GM15510 (cell line): ENCODE measurements around the gene POLR3GL.

Experiments used
- POLR2A ChIP-seq: IDR thresholded peaks from 3 replicates; pipeline ENCODE4 v1.6.1; 2011; ENCODE audit warnings: borderline replicate concordance; ENCODE audit not compliant: insufficient read length; ENCODE audit errors: extremely low read depth

Gene POLR3GL

DNA sequence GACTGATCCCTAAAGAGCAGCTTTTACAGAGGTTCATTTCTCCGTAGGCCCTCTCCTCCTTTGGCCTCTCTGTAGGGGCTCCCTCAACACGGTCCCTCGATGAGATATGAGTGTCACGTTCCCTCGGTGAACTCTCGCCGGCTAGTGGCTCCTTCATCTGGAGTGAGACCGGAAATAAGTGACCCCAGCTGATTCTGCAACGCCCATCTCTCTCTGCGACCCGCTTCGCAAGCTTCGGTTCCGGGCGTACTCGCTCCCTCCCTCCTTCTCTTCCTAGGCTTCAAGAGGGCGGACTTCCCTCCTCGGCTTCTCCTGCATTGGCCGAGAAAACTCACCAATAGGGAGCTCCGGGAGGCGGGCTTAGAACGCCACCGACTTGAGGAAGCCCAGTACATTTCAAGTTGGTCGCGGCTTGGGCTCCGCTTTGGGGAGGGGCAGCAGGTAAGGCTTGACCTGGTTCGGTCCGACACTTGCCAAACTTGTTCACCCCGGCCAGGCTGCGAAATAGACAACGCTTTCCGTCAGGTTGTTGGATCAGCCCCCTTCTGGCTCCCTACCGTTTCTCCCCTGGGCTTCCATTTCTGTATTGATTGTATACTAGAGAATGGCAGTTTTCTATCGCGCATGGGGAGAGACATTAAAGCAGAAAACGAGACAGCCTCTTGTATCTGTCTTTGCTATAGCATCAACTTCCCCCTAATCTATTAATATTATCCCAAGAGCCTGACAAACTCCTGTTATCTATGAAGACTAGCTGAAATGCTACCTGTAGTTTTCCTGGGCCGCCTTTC is at the start of gene POLR3GL, which contains the start of gene ANKRD34A:
Gene POLR3GL, plus strand, starts transcription at position 363 of the 791 bp plus-strand sequence. CDS start 10,176 bp downstream, outside the sequence.
Gene ANKRD34A, minus strand, starts transcription at position 248 of the 791 bp plus-strand sequence. CDS start 2,816 bp downstream, outside the sequence.
- TF ChIP-seq POLR2A: peak; percentile 85

DNA sequence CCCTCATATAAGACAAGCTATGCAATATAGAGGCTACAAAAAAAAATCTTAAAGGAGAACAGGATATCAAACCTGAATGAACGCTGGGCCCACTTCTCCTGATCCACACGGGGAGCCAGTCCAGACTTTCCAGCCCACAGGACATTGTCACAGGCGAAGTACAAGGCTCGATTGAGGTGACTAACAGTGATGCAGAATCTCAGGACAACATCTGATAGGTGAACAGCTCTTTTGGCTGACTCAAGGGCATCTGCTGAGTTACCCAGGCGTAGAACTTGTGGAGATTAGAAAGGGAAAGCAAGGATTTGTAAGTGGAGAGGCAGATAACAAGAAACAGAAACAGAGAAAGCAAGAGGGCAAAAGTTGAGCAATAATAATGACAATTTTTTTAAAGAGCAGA is 47.7 kb upstream of the POLR3GL start:
- TF ChIP-seq POLR2A: no peak

DNA sequence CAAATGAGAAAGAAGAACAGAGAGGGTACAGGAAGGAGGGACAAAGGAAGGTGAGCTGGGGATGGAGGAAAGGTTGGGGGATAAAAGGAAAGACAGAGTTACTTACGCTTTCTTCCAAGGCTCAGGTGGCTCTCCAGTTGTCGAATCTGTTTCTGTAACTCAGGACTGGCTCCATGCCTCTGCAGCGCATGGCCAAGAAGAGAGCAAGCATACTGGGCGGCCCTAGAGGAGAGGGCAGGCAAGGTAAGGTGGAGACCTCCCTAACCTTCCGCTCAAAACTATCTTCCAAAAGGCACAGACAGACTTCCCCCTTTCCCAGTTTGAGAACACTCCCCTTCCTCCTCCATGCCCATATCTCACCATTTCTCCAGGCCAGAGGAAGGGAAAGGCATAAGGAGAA is 46.9 kb upstream of the POLR3GL start:
- TF ChIP-seq POLR2A: no peak

- TF ChIP-seq POLR2A: peak; percentile 78
These were observed 46.1 kb upstream of the POLR3GL start, which contains the start of gene PEX11B for GRCh38 chr1:145918144-145918991. PEX11B (minus strand) TSS chr1:145918717; CDS start chr1:145918688, 29 bp downstream.

GRCh38 chr1:145918992-145919939 is 45.2 kb upstream of the POLR3GL start:
- TF ChIP-seq POLR2A: peak; percentile 47

GRCh38 chr1:145922266-145922665 is 42.2 kb upstream of the POLR3GL start:
- TF ChIP-seq POLR2A: no peak

DNA sequence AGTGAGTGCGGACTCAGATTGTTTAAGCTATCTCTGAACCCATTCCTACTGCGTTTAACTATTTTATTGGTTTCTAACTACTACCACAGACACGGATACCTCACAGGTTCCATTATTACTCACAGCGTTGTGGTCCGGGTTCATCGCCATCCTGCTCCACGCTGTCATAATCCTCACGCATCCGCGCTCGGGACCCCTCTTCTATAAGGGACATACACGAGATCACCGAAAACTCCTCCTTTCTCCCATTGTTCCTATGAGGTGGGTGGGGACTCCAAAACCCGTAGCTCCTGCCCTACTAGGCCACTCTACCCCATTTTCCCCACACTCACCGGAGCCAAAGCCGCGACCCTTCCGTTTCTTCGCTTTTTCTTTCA is 37.8 kb upstream of the POLR3GL start:
- TF ChIP-seq POLR2A: no peak

GRCh38 chr1:145927063-145927886 is 37.2 kb upstream of the POLR3GL start, which contains the start of gene RBM8A:
RBM8A (minus strand) TSS chr1:145927484; CDS start chr1:145927426, 58 bp downstream.
- peak; percentile 87 for TF ChIP-seq POLR2A

DNA sequence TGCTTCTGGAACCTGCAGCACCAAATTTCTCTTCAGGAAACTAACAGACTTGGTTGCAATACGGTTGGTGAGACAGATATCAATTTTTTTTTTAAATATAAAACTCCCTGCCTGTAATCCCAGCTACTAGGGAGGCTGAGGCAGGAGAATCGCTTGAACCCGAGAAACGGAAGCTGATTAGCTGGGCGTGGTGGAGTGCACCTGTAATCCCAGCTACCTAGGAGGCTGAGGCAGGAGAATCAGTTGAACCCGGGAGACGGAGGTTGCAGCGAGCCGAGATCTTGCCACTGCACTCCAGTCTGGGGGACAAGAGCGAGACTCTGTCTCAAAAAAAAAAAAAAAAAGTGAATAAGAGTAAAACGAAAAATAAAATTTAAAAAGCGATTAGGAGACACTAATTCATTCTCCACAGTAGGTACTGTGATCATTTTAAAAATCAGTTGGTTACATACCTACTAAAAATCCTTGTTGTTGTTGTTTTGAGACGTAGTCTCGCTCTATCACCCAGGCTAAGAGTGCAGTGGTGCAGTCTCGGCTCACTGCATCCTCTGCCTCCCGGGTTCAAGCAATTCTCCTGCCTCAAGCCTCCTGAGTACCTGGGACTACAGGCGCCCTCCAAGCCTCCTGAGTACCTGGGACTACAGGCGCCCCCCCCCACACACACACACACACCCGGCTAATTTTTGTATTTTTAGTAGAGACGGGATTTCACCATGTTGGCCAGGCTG is 36.4 kb upstream of the POLR3GL start:
- TF ChIP-seq POLR2A: no peak

GRCh38 chr1:145935708-145936107 is 28.8 kb upstream of the POLR3GL start:
- no peak for TF ChIP-seq POLR2A

DNA sequence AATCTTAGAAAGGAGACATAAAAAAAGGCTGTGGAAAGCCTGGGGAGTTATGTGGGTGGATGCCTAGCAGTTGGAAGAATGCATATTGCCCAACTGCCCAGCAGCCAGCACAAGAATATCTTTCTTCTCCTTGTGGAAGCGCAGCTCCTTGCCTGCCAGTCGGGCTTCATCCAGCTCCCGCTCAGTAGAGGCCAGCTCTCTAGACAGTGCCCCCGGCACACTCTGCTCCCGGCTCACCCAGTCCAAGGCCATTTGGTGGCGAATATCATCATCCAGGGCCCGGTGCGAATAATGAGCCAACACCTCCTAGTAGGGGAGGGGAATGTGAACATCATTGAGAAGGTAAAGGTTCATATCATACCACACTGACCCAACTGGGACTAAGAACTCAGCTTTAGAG is 28.2 kb upstream of the POLR3GL start:
- TF ChIP-seq POLR2A: no peak

- TF ChIP-seq POLR2A: no peak
These were observed 27.1 kb upstream of the POLR3GL start for GRCh38 chr1:145937436-145937835.

DNA sequence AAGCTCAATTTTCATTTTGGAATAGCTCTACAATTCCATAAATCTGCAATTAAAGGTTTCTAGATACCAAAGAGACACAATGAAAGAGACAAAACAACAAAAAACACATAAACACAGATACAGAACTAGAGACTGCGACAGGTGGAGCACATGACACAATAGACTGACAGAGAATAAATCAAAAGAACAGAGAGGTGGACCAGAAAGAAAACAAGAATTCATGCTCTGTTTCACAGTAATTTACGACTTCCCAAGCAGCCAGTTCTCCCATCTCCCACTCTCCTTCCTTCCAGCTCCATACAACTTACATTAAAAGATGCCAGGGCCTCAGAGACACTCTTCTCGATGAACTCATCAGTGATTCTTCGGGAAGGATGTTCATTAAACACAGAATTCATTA is 22.1 kb upstream of the POLR3GL start:
- no peak for TF ChIP-seq POLR2A
